Panc1 (cell line): ENCODE data around the gene CCDC8.

Experiments
- CTCF ChIP-seq: fragments of 450-650 bp; IDR thresholded peaks from 2 replicates; pipeline ENCODE4 v1.5.1; 2017; ENCODE audit warnings: mild to moderate bottlenecking
- POLR2AphosphoS5 ChIP-seq: IDR thresholded peaks from 2 replicates; pipeline ENCODE4 v1.6.1; 2012; ENCODE audit warnings: mild to moderate bottlenecking, low read depth, low read length, moderate library complexity
- REST ChIP-seq, 2 experiments: IDR thresholded peaks; 2 replicates each; pipeline ENCODE4 v1.6.1; 2011 to 2012; ENCODE audit warnings: low read depth in 2 of 2, control low read depth in 1 of 2, low read length in 1 of 2, mild to moderate bottlenecking in 1 of 2, moderate library complexity in 1 of 2; ENCODE audit not compliant: insufficient read depth in 1 of 2

GRCh38 chr19:46391296-46392251 lies 21.8 kb downstream of the CCDC8 start:
- TF ChIP-seq POLR2AphosphoS5 (no peak), CTCF (no peak), REST (IDR thresholded peaks at IDR 0.05; ENCODE audit: insufficient read depth in 1 of 2, low read depth in 2 of 2, low read length in 1 of 2) (no peak)
